HG03571 (cell line): ENCODE results near the gene ACBD6.

ENCODE experiments used
- ATAC-seq: cut with Tn5 transposase; IDR thresholded peaks from one replicate; pipeline ENCODE4 v1.9.1; 2021; ENCODE audit not compliant: unreplicated experiment

ACBD6 gene

GRCh38 chr1:180527101-180527669 lies 24.8 kb upstream of the ACBD6 start:
- ATAC-seq = no peak

- no peak for ATAC-seq
Measured at GRCh38 chr1:180525715-180526039, 23.3 kb upstream of the ACBD6 start.

- no peak for ATAC-seq
Measured at GRCh38 chr1:180524915-180525714, 22.7 kb upstream of the ACBD6 start.

GRCh38 chr1:180524160-180524914 lies 22.0 kb upstream of the ACBD6 start:
- no peak for ATAC-seq

GRCh38 chr1:180522213-180522515 lies 19.8 kb upstream of the ACBD6 start:
- no peak for ATAC-seq

GRCh38 chr1:180521474-180522212 lies 19.3 kb upstream of the ACBD6 start:
- ATAC-seq = no peak

- ATAC-seq = no peak
Measured at GRCh38 chr1:180519846-180520245, 17.5 kb upstream of the ACBD6 start.

- ATAC-seq = peak; percentile 90
Measured at GRCh38 chr1:180515857-180516388, 13.5 kb upstream of the ACBD6 start.

GRCh38 chr1:180515364-180515763 lies 13.0 kb upstream of the ACBD6 start:
- no peak for ATAC-seq

- no peak for ATAC-seq
Measured at GRCh38 chr1:180513531-180513930, 11.2 kb upstream of the ACBD6 start.

GRCh38 chr1:180510882-180511281 lies 8.5 kb upstream of the ACBD6 start:
- ATAC-seq = no peak

GRCh38 chr1:180508725-180509097 lies 6.3 kb upstream of the ACBD6 start:
- ATAC-seq = no peak

- no peak for ATAC-seq
Measured at GRCh38 chr1:180507795-180508724, 5.7 kb upstream of the ACBD6 start.

- ATAC-seq = no peak
Measured at GRCh38 chr1:180505732-180506335, 3.5 kb upstream of the ACBD6 start.

GRCh38 chr1:180504186-180504585 lies 1.8 kb upstream of the ACBD6 start:
- no peak for ATAC-seq

GRCh38 chr1:180503280-180503862 lies 994 bp upstream of the ACBD6 start:
- ATAC-seq = no peak

GRCh38 chr1:180501865-180502360 lies 464 bp downstream of the ACBD6 start:
- peak; percentile 23 for ATAC-seq

- ATAC-seq = no peak
Measured at GRCh38 chr1:180500689-180501088, 1.7 kb downstream of the ACBD6 start.

GRCh38 chr1:180498594-180498993 lies 3.8 kb downstream of the ACBD6 start:
- ATAC-seq = no peak
